Measurements from ENCODE around the gene COPZ2.
A peak's percentile ranks its signal among the peaks of the same experiment; 100 is the strongest.
"Not testable (repeated sequence)": the region's sequence is repeated elsewhere in the genome, so short reads cannot be mapped to it uniquely, and the experiment has no call there.

Gene COPZ2

DNA sequence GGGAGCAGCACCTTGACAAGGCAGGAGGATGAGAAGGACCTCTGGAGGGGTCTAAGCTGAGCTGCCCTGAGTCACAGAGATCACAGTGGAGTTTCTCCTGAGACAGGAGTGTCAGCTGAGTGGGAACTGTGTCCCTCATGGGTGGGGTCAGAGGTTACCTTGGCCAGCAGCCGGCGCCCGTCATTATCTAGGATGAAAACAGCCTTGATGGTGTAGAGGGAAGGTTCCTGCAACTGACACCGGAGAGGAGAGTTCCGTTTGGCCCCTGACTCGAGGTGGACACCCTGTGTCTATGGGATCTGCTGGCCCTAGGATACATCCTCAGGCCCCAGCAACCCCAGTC is 933 bp downstream of the COPZ2 start:
- no peaks in the 10 kb centered on the region for H3K36me3 ChIP-seq (ENCODE audit: control insufficient read depth in 1 of 2, insufficient read depth in 2 of 2, low read length in 2 of 2)
- no peak overlapping the region for H3K27ac ChIP-seq (ENCODE audit: low read depth, low read length)
- H3K9ac ChIP-seq (ENCODE audit: low read depth in 1 of 2, low read length in 2 of 2), result no peak overlapping the region
- H3K9me3 ChIP-seq (ENCODE audit: control insufficient read depth in 1 of 2, low read length in 2 of 2), result no peaks in the 10 kb centered on the region
- H3K4me1 ChIP-seq (ENCODE audit: control insufficient read depth in 1 of 2, insufficient read depth in 2 of 2, low read length in 2 of 2), result peaks cover 0 to 11% of the 10 kb centered on the region in 2 donors
- H3K27me3 ChIP-seq (ENCODE audit: control insufficient read depth in 1 of 2, insufficient read depth in 2 of 2, low read length in 2 of 2), result peaks cover 36 to 37% of the 10 kb centered on the region in 2 donors
- H3K4me3 ChIP-seq (ENCODE audit: low read depth in 1 of 2, low read length in 2 of 2), result peak overlapping the region; percentile 70 to 79

GRCh38 chr17:48034734-48035133 is 2.9 kb downstream of the COPZ2 start:
- H3K9ac ChIP-seq (ENCODE audit: low read depth in 1 of 2, low read length in 2 of 2); H3K27ac ChIP-seq (ENCODE audit: low read depth, low read length); H3K4me3 ChIP-seq (ENCODE audit: low read depth in 1 of 2, low read length in 2 of 2); H3K36me3 ChIP-seq (ENCODE audit: control insufficient read depth in 1 of 2, insufficient read depth in 2 of 2, low read length in 2 of 2); H3K9me3 ChIP-seq (ENCODE audit: control insufficient read depth in 1 of 2, low read length in 2 of 2): not testable (repeated sequence)
- peaks cover 0 to 11% of the 10 kb centered on the region in 2 donors for H3K4me1 ChIP-seq (ENCODE audit: control insufficient read depth in 1 of 2, insufficient read depth in 2 of 2, low read length in 2 of 2)
- H3K27me3 ChIP-seq (ENCODE audit: control insufficient read depth in 1 of 2, insufficient read depth in 2 of 2, low read length in 2 of 2), result peaks cover 36 to 37% of the 10 kb centered on the region in 2 donors

DNA sequence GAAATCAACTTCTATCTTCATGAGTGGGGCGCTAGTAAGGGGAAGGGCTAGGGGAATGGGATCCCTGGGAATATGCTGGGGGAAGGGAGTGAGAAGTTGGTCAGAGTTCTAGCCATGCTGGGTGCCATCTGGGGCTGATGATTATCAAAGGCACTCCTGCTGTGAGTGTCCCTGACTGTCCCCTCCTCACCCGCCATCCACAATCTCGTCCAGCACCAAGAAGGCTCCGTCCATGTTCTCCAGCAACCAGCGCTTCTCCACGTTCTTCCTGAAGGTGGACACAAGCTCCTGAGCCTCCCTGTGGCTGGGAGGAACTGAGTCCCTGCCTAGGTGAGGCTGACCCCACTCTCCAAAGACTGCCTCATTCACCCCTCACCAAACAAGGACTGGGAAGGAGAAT is 5.6 kb downstream of the COPZ2 start:
- no peaks in the 10 kb centered on the region for H3K36me3 ChIP-seq (ENCODE audit: control insufficient read depth in 1 of 2, insufficient read depth in 2 of 2, low read length in 2 of 2)
- H3K9ac ChIP-seq (ENCODE audit: low read depth in 1 of 2, low read length in 2 of 2), result no peak overlapping the region
- H3K4me1 ChIP-seq (ENCODE audit: control insufficient read depth in 1 of 2, insufficient read depth in 2 of 2, low read length in 2 of 2), result peaks cover 0 to 6% of the 10 kb centered on the region in 2 donors
- H3K27me3 ChIP-seq (ENCODE audit: control insufficient read depth in 1 of 2, insufficient read depth in 2 of 2, low read length in 2 of 2), result peaks cover 17 to 20% of the 10 kb centered on the region in 2 donors
- H3K9me3 ChIP-seq (ENCODE audit: control insufficient read depth in 1 of 2, low read length in 2 of 2), result no peaks in the 10 kb centered on the region
- no peak overlapping the region for H3K27ac ChIP-seq (ENCODE audit: low read depth, low read length)
- no peak overlapping the region for H3K4me3 ChIP-seq (ENCODE audit: low read depth in 1 of 2, low read length in 2 of 2)

- H3K9ac ChIP-seq (ENCODE audit: low read depth in 1 of 2, low read length in 2 of 2), result no peak overlapping the region
- H3K27me3 ChIP-seq (ENCODE audit: control insufficient read depth in 1 of 2, insufficient read depth in 2 of 2, low read length in 2 of 2), result peaks cover 9 to 16% of the 10 kb centered on the region in 2 donors
- H3K27ac ChIP-seq (ENCODE audit: low read depth, low read length), result no peak overlapping the region
- H3K4me3 ChIP-seq (ENCODE audit: low read depth in 1 of 2, low read length in 2 of 2), result no peak overlapping the region
- H3K4me1 ChIP-seq (ENCODE audit: control insufficient read depth in 1 of 2, insufficient read depth in 2 of 2, low read length in 2 of 2), result peaks cover 12 to 16% of the 10 kb centered on the region in 2 donors
- H3K9me3 ChIP-seq (ENCODE audit: control insufficient read depth in 1 of 2, low read length in 2 of 2), result no peaks in the 10 kb centered on the region
- no peaks in the 10 kb centered on the region for H3K36me3 ChIP-seq (ENCODE audit: control insufficient read depth in 1 of 2, insufficient read depth in 2 of 2, low read length in 2 of 2)
Observed at GRCh38 chr17:48030531-48030930, 7.1 kb downstream of the COPZ2 start.

DNA sequence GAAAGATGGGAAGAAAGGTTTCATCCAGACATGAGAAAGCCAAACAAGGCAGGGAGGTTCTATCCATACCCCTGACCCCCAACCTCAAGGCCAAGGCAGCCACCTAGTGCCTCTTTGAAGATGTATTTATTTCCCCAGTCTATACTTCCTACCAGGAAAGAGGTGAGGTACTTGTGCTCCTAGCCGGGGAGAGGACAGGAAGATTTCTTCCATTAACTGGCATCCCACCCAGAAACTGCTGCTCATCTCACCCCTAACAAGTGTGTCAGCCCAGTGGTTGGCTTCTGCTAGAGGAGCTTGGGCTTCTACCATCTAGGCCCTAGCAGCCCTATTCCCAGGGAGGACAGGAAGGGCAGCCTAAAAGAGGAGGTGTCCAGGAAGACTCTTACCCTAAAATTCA is 8.9 kb downstream of the COPZ2 start:
- H3K27ac ChIP-seq (ENCODE audit: low read depth, low read length), result no peak overlapping the region
- H3K4me1 ChIP-seq (ENCODE audit: control insufficient read depth in 1 of 2, insufficient read depth in 2 of 2, low read length in 2 of 2), result peaks cover 26 to 32% of the 10 kb centered on the region in 2 donors

GRCh38 chr17:48027322-48027981 is 10.1 kb downstream of the COPZ2 start:
- H3K9ac ChIP-seq (ENCODE audit: low read depth in 1 of 2, low read length in 2 of 2), result no peak overlapping the region
- H3K9me3 ChIP-seq (ENCODE audit: control insufficient read depth in 1 of 2, low read length in 2 of 2), result no peaks in the 10 kb centered on the region
- H3K27me3 ChIP-seq (ENCODE audit: control insufficient read depth in 1 of 2, insufficient read depth in 2 of 2, low read length in 2 of 2), result peaks cover 10 to 15% of the 10 kb centered on the region in 2 donors
- H3K4me1 ChIP-seq (ENCODE audit: control insufficient read depth in 1 of 2, insufficient read depth in 2 of 2, low read length in 2 of 2), result peaks cover 31 to 37% of the 10 kb centered on the region in 2 donors
- no peak overlapping the region for H3K4me3 ChIP-seq (ENCODE audit: low read depth in 1 of 2, low read length in 2 of 2)
- H3K36me3 ChIP-seq (ENCODE audit: control insufficient read depth in 1 of 2, insufficient read depth in 2 of 2, low read length in 2 of 2), result no peaks in the 10 kb centered on the region
- no peak overlapping the region for H3K27ac ChIP-seq (ENCODE audit: low read depth, low read length)

More for the DNA sequence above, 8.9 kb downstream of the COPZ2 start:
- H3K4me3 ChIP-seq (ENCODE audit: low read depth in 1 of 2, low read length in 2 of 2), result no peak overlapping the region
- H3K9ac ChIP-seq (ENCODE audit: low read depth in 1 of 2, low read length in 2 of 2), result no peak overlapping the region
- no peaks in the 10 kb centered on the region for H3K9me3 ChIP-seq (ENCODE audit: control insufficient read depth in 1 of 2, low read length in 2 of 2)
- H3K36me3 ChIP-seq (ENCODE audit: control insufficient read depth in 1 of 2, insufficient read depth in 2 of 2, low read length in 2 of 2), result no peaks in the 10 kb centered on the region
- peaks cover 10 to 16% of the 10 kb centered on the region in 2 donors for H3K27me3 ChIP-seq (ENCODE audit: control insufficient read depth in 1 of 2, insufficient read depth in 2 of 2, low read length in 2 of 2)

DNA sequence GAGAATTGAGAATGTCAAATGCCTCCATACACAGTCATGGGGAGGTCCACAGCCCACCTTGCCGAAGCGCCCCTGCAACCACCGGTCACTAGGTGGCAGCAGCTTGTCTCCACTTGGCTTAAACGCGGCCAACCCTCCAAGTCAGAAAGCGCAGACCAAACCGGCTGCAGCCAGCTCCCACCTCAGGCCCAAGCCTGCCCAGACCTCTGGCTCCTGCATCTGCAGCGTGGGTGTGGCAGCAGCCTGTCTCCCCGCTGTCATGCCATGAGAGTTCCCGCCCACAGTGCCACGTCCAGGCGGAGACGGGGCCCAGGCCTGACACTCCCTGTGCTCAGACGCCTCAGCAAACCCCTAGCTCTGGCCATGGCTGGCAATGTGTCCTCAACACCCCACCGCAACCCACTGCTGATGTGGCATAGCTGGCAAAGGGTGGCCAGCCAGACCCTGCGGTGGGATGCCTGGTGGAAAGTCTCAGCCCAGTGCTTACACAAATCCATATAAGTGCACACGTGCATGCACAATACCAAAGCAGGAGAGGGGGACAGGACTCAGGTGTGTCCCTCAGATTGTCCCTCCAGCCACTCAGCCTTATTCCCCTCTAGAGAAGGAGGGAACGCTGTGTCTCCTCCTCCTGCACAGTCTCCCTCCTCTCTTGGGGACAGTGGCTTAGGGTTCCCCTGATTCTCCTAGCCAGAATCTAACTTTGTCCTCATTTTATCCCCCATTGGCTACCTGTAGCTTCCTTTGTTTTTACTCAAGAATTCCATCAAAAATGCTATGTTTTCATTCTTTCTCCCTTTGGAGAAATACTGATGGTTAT is 10.9 kb downstream of the COPZ2 start:
- no peak overlapping the region for H3K27ac ChIP-seq (ENCODE audit: low read depth, low read length)
- H3K4me3 ChIP-seq (ENCODE audit: low read depth in 1 of 2, low read length in 2 of 2), result no peak overlapping the region
- peaks cover 31 to 37% of the 10 kb centered on the region in 2 donors for H3K4me1 ChIP-seq (ENCODE audit: control insufficient read depth in 1 of 2, insufficient read depth in 2 of 2, low read length in 2 of 2)
- peak overlapping the region in 1 of 2 donors; percentile 2 for H3K9ac ChIP-seq (ENCODE audit: low read depth in 1 of 2, low read length in 2 of 2)
- H3K9me3 ChIP-seq (ENCODE audit: control insufficient read depth in 1 of 2, low read length in 2 of 2), result no peaks in the 10 kb centered on the region
- peaks cover 9 to 17% of the 10 kb centered on the region in 2 donors for H3K27me3 ChIP-seq (ENCODE audit: control insufficient read depth in 1 of 2, insufficient read depth in 2 of 2, low read length in 2 of 2)
- no peaks in the 10 kb centered on the region for H3K36me3 ChIP-seq (ENCODE audit: control insufficient read depth in 1 of 2, insufficient read depth in 2 of 2, low read length in 2 of 2)

GRCh38 chr17:48025904-48026501 is 11.6 kb downstream of the COPZ2 start:
- Histone ChIP-seq H3K27me3 (ENCODE audit: control insufficient read depth in 1 of 2, insufficient read depth in 2 of 2, low read length in 2 of 2) (peaks cover 9 to 17% of the 10 kb centered on the region in 2 donors), H3K4me1 (ENCODE audit: control insufficient read depth in 1 of 2, insufficient read depth in 2 of 2, low read length in 2 of 2) (peaks cover 31 to 37% of the 10 kb centered on the region in 2 donors), H3K9ac (ENCODE audit: low read depth in 1 of 2, low read length in 2 of 2) (peak overlapping the region; percentile 2 to 24), H3K4me3 (ENCODE audit: low read depth in 1 of 2, low read length in 2 of 2) (peak overlapping the region; percentile 78 to 84), H3K27ac (ENCODE audit: low read depth, low read length) (no peak overlapping the region), H3K36me3 (ENCODE audit: control insufficient read depth in 1 of 2, insufficient read depth in 2 of 2, low read length in 2 of 2) (no peaks in the 10 kb centered on the region), H3K9me3 (ENCODE audit: control insufficient read depth in 1 of 2, low read length in 2 of 2) (no peaks in the 10 kb centered on the region)

DNA sequence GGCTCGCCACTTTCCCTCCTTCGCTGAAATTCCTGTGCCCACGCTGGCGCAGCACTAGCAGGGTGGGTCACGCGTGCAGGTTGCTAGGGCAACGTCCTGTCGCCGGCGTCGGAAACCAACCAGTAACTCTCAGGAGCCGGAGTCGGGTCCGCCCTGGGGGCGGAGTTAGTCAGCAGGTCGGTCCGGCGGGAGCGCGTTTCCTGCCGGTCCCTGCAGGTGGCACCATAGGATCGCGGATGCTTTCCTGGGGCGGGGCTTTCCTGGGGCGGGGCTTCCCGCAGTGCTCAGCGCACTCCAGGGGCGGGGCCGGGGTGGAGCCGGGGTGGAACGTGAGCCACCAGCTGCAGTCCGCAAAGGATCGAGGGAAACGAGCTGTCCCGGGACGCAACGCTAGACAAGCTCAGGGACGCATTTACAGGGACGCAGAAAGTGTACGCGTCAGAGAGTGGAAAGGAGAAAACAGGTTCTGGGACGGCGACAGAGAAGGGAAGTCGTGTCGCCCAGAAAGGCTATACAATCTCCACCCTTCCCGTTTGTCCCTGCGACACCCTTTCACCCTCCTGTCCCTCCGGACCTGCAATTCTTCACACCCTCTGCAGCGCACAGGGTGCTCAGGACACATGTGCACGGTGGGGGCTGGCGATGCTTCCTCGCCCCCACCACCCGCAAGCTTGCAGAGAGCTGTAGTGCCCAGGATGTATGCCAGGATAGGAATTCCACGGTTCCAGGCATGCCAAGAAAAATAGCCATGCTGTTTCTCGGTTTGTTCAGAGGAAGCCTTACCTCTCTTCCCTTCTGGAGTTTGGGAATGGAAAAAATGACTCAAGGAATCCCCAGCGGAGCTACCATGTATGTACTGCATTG is 12.3 kb downstream of the COPZ2 start:
- H3K36me3 ChIP-seq (ENCODE audit: control insufficient read depth in 1 of 2, insufficient read depth in 2 of 2, low read length in 2 of 2), result no peaks in the 10 kb centered on the region
- H3K4me1 ChIP-seq (ENCODE audit: control insufficient read depth in 1 of 2, insufficient read depth in 2 of 2, low read length in 2 of 2), result peaks cover 31 to 37% of the 10 kb centered on the region in 2 donors
- H3K27ac ChIP-seq (ENCODE audit: low read depth, low read length), result no peak overlapping the region
- H3K4me3 ChIP-seq (ENCODE audit: low read depth in 1 of 2, low read length in 2 of 2), result peak overlapping the region; percentile 78 to 84
- peaks cover 11 to 17% of the 10 kb centered on the region in 2 donors for H3K27me3 ChIP-seq (ENCODE audit: control insufficient read depth in 1 of 2, insufficient read depth in 2 of 2, low read length in 2 of 2)
- H3K9me3 ChIP-seq (ENCODE audit: control insufficient read depth in 1 of 2, low read length in 2 of 2), result no peaks in the 10 kb centered on the region
- peak overlapping the region; percentile 24 to 74 for H3K9ac ChIP-seq (ENCODE audit: low read depth in 1 of 2, low read length in 2 of 2)
